Inflammatory macrophage treated with lipopolysaccharide for 1 hour (primary cell): ENCODE results near the gene CEACAM19.
A peak's percentile ranks its signal among the peaks of the same experiment; 100 is the strongest.

ENCODE experiments used
- DNase-seq, 2 donors: peaks; one replicate each; pipeline ENCODE4 v3.0.0-alpha.2; 2020 to 2022

The CEACAM19 gene

DNA sequence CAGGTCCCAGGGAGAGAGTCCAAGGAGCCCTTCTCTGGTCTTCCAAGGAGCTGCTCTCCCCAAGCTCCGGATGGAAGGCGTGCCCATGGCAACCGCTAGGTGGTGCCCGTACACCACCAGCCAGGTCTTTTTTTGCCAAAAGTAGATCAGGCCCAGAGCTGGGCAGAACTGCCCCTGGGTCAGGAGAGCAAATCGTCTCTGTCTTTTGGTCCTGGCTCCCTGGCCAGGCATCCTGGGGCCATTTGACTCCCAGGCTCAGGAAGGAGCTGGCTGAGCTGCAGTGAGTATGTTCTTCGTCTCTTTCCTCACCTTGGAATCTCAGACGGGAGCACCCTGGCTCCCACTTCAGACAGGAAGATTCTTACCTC is 52.7 kb downstream of the CEACAM19 start:
- DNase-seq = peak; percentile 73 to 92

DNA sequence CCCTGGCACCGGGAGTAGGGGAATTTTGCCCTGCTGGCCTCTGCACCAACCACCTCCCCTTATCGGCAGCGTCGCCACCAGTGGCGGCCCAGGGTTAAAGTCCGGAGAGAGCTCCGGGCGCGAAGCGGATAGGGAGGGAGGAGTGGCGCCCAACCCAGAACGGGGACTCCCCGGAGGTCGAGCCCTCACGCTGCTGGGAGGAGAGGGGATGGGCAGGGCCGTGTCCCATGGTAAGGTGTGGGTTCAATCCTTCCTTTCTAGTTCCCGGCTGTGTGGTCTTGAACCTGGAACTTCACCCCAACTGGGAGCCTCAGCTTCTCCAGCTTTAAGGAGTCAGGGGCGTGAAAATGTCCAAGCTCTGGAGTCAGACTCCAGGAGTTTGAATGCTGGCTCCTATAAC is 54.0 kb downstream of the CEACAM19 start:
- no peak for DNase-seq

DNA sequence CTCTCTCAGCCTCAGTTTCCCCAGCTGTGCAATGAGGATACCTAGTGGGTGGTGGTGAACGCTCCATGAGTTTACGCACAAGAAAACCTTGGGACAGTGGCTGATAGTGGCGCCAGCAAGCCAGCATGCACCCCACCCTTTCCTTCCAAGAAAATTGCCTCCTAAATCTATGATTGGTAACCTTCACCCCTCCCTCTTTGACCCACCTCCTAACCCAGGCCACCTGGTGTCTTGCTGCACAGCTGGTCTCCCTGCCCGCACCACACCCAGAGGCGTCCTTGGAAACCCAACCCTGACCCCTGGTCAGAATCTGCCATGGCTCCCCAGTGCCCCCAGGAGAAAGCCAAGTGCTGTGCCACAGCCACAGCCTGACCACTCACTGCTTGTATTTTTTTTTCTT is 54.4 kb downstream of the CEACAM19 start:
- DNase-seq = no peak

DNA sequence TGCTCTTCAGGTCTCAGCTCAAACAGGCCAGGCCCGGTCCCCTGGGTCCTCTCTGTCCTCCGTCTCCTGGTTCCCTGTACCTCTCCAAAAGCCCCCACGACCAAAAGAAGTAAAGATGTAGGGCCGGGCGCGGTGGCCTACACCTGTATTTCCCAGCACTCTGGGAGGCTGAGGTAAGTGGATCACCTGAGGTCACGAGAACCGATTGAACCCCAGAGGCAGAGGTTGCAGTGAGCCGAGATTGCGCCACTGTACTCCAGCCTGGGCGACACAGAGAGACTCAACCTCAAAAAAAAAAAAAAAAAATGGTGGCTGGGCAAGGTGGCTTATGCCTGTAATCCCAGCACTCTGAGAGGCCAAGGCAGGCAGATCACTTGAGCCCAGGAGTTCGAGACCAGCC is 55.2 kb downstream of the CEACAM19 start:
- DNase-seq = no peak

DNA sequence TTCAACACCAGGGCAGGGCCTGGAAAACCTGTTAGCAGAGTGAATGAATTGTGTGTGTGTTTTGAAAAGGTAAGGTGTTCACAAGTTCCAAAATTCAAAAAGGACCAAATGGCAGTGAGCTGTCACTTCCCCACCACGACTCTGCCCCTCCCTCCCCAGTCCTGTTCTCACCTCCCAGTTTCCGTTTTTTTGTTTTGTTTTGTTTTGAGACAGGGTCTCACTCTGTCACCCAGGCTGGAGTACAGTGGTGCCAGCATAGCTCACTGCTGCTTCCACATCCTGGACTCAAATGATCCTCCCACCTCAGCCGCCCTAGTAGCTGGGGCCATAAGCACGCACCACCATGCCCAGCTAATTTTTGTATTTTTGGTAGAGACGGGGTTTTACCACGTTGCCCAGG is 56.9 kb downstream of the CEACAM19 start:
- DNase-seq = no peak

DNA sequence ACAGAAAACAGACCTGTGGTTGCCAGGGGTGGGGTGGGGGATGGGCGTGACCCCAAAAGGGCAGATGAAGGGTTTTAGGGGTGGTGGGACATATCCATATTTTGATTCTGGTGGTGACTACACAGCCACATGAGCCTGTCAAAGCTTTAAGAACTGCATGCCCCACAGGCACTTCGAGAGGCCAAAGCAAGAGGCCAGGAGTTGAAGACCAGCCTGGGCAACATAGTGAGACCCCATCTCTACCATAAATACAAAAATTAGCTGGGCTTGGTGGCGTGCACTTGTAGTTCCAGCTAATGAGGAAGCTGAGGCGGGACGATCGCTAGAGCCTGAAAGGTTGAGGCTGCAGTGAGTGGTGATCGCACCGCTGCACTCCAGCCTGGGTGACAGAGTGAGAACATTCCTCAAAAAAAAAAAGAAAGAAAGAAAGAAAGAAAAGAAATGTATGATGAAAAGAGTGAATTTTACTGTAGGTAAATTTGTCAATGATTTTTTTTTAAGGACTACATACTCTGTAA is 58.3 kb downstream of the CEACAM19 start:
- no peak for DNase-seq

DNA sequence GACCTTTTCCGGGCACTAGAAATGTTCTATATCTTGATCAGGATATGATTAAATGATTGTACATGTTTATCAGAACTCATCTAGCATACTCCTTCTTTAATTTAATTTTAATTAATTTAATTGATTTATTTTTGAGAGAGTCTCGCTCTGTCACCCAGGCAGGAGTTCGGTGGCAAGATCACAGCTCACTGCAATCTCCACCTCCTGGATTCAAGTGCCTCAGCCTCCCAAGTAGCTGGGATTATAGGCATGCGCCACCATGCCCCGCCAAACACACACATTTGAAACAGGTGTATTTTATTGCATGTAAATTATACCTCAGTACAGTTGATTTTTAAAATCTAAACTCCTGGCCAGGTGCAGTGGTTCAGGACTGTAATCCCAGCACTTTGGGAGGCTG is 59.8 kb downstream of the CEACAM19 start:
- DNase-seq = no peak

DNA sequence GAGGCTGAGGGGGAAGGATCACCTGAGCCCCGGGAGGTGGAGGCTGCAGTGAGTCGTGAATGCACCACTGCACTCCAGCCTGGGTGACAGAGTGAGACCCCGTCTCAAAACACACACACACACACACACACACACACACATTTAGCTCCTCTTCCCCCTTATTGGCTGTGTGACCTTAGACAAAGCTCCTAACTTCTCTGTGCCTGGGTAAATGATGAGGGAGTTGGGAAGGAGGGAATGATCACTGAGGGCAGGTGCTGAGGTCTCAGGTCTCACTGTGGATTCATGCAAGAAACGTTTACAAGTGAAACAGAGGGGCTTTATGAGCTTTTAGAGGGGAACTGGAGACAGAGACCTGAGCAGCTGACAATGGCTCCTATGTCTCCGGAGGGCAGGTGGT is 60.3 kb downstream of the CEACAM19 start:
- DNase-seq = no peak

DNA sequence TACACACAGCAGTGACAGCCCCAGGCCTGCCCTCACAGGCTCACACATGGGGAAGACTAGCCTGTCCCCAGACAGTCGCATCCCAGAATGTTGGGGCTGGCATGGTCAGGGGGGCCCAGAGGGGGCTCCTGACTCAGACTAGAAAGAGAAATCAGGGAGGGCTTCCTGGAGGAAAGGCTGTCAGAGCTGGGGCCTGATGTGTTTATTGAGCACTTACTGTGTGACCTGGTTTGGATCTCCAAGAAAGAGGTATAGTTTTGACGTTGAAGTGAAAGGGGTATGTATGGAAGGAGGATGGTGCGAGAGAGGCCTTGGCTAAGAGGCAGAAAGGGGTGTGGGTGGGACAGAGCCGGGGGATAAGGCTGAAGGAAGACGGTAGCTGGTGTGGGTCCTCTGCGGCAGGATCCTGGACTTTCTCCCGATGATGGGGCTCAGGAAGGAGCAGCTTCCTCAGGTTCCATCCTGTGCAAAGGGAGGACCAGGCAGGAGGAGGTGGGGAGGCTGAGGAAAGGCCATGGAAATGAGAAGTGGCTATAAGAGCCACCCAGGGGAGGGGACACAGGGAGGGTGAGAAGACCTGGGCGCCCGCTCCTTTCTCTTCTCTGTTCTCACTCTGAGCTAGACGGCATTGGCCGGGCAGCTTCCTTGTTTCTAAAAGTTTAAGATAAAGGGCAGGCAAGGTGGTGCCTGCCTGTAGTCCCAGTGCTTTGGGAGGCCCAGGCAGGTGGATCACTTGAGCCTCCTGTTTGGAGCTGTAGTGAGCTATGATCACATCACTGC is 61.1 kb downstream of the CEACAM19 start:
- no peak for DNase-seq
